ENCODE data around the gene KBTBD7. TPM values are rescaled to one million over a fixed set of nuclear protein-coding genes. Genes with fewer than 3 reads are reported as not detected.
A peak's percentile ranks its signal among the peaks of the same experiment; 100 is the strongest.

Gene KBTBD7
- total and polyA plus RNA-seq, 2 of the 13 experiments (the other 11 are each of a cell fraction or from before 2014, with no cell fraction given): 3.6 to 9.0 TPM

- TF ChIP-seq ZBTB40 (IDR thresholded peaks at IDR 0.05): no peak
- no peak for TF ChIP-seq ZBTB40 (CRISPR knock-in tag; IDR thresholded peaks at IDR 0.05)
- TF ChIP-seq RAD51 (IDR thresholded peaks at IDR 0.05; ENCODE audit: borderline replicate concordance): no peak
- TF ChIP-seq THAP11 (CRISPR knock-in tag; IDR thresholded peaks at IDR 0.05): peak; percentile 31; the same call in 1 of the 2 replicates
- TF ChIP-seq TSC22D2 (CRISPR knock-in tag; IDR thresholded peaks at IDR 0.05; ENCODE audit: borderline replicate concordance): 0 out of 2 replicates have a peak, but pooled peaks have one; percentile 44
- TF ChIP-seq FOXC1 (CRISPR knock-in tag; IDR thresholded peaks at IDR 0.05; ENCODE audit: borderline replicate concordance): no peak
- no peak for TF ChIP-seq ZNF382 (CRISPR knock-in tag; IDR thresholded peaks at IDR 0.05; ENCODE audit: borderline replicate concordance)
These were observed 28.0 kb upstream of the KBTBD7 start (continued) for GRCh38 chr13:41222259-41222852.
